ENCODE data around the gene CTBP2.

CTBP2 gene

GRCh38 chr10:124946945-124947344 is 213.4 kb downstream of the CTBP2 start:
- Histone ChIP-seq H3K36me3 (ENCODE audit: control insufficient read depth, insufficient read depth, low read length) (peaks cover 2% of the 10 kb centered on the region; the same call in 1 of the 2 replicates), H3K27me3 (replicated peaks; ENCODE audit: control insufficient read depth, insufficient read depth, low read length) (no peaks in the 10 kb centered on the region), H3K4me3 (replicated peaks; ENCODE audit: low read depth, low read length) (no peak overlapping the region)
- DNase-seq (ENCODE audit: extremely low read depth, insufficient read length) = no peak
- TF ChIP-seq, protein P1, sequence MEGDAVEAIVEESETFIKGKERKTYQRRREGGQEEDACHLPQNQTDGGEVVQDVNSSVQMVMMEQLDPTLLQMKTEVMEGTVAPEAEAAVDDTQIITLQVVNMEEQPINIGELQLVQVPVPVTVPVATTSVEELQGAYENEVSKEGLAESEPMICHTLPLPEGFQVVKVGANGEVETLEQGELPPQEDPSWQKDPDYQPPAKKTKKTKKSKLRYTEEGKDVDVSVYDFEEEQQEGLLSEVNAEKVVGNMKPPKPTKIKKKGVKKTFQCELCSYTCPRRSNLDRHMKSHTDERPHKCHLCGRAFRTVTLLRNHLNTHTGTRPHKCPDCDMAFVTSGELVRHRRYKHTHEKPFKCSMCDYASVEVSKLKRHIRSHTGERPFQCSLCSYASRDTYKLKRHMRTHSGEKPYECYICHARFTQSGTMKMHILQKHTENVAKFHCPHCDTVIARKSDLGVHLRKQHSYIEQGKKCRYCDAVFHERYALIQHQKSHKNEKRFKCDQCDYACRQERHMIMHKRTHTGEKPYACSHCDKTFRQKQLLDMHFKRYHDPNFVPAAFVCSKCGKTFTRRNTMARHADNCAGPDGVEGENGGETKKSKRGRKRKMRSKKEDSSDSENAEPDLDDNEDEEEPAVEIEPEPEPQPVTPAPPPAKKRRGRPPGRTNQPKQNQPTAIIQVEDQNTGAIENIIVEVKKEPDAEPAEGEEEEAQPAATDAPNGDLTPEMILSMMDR (IDR thresholded peaks at IDR 0.05; ENCODE audit: insufficient read depth, low read length, poor library complexity, severe bottlenecking) = no peak

DNA sequence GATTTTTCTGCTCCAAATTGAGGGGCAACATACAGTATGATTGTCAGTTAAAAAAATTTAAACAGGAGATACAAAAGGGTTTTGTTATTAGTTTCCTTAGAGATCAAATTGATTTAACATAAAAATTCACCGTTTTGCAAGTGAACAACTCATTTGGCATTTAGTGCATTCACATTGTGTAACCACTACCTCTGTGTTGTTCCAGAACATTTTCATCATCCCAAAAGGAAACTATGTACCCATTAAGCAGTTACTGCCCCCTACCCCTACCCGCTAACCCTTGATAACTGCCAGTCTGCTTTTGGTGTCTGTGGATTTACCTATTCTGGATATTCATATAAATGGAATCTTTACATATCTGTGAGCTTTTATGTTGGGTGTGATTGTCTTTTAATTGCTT is 215.4 kb downstream of the CTBP2 start:
- TF ChIP-seq, protein P1 (IDR thresholded peaks at IDR 0.05; ENCODE audit: insufficient read depth, low read length, poor library complexity, severe bottlenecking) = no peak
- DNase-seq (ENCODE audit: extremely low read depth, insufficient read length) = no peak
- Histone ChIP-seq H3K4me3 (replicated peaks; ENCODE audit: low read depth, low read length) (no peak overlapping the region), H3K27me3 (replicated peaks; ENCODE audit: control insufficient read depth, insufficient read depth, low read length) (no peaks in the 10 kb centered on the region), H3K36me3 (ENCODE audit: control insufficient read depth, insufficient read depth, low read length) (peaks cover 2% of the 10 kb centered on the region; the same call in 1 of the 2 replicates)

GRCh38 chr10:124943301-124944092 is 216.9 kb downstream of the CTBP2 start:
- Histone ChIP-seq H3K27me3 (replicated peaks; ENCODE audit: control insufficient read depth, insufficient read depth, low read length) (no peaks in the 10 kb centered on the region), H3K36me3 (ENCODE audit: control insufficient read depth, insufficient read depth, low read length) (peaks cover 2% of the 10 kb centered on the region; the same call in 1 of the 2 replicates), H3K4me3 (replicated peaks; ENCODE audit: low read depth, low read length) (no peak overlapping the region)
- no peak for DNase-seq (ENCODE audit: extremely low read depth, insufficient read length)
- TF ChIP-seq, protein P1 (IDR thresholded peaks at IDR 0.05; ENCODE audit: insufficient read depth, low read length, poor library complexity, severe bottlenecking) = no peak

DNA sequence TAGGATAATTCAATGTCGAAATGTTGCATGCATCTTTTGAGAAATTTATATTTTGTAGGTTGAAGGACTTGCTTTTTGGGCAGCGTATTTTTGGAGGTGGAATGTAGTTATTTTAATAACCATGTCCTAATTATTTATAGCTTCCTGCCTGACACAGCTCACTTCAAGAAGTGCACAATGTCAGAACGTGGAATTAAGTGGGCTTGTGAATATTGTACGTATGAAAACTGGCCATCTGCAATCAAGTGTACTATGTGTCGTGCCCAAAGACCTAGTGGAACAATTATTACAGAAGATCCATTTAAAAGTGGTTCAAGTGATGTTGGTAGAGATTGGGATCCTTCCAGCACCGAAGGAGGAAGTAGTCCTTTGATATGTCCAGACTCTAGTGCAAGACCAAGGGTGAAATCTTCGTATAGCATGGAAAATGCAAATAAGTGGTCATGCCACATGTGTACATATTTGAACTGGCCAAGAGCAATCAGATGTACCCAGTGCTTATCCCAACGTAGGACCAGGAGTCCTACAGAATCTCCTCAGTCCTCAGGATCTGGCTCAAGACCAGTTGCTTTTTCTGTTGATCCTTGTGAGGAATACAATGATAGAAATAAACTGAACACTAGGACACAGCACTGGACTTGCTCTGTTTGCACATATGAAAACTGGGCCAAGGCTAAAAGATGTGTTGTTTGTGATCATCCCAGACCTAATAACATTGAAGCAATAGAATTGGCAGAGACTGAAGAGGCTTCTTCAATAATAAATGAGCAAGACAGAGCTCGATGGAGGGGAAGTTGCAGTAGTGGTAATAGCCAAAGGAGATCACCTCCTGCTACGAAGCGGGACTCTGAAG is 217.8 kb downstream of the CTBP2 start:
- Histone ChIP-seq H3K27me3 (replicated peaks; ENCODE audit: control insufficient read depth, insufficient read depth, low read length) (no peaks in the 10 kb centered on the region), H3K36me3 (ENCODE audit: control insufficient read depth, insufficient read depth, low read length) (peaks cover 2% of the 10 kb centered on the region; the same call in 1 of the 2 replicates)
- DNase-seq (ENCODE audit: extremely low read depth, insufficient read length) = no peak

GRCh38 chr10:124941823-124942222 is 218.5 kb downstream of the CTBP2 start, which contains the start of gene ZRANB1:
Gene ZRANB1, plus strand, starts transcription at chr10:124942123. Its CDS starts 371 bp downstream, at chr10:124942494.
- DNase-seq (ENCODE audit: extremely low read depth, insufficient read length) = no peak
- H3K4me3 ChIP-seq (replicated peaks; ENCODE audit: low read depth, low read length) = no peak within 1 kb of the TSS
- peaks cover 2% of the 10 kb centered on the region; the same call in 1 of the 2 replicates for H3K36me3 ChIP-seq (ENCODE audit: control insufficient read depth, insufficient read depth, low read length)
- H3K27me3 ChIP-seq (replicated peaks; ENCODE audit: control insufficient read depth, insufficient read depth, low read length) = no peaks in the 10 kb centered on the region
- TF ChIP-seq, protein P1 (IDR thresholded peaks at IDR 0.05; ENCODE audit: insufficient read depth, low read length, poor library complexity, severe bottlenecking) = no peak

More for the DNA sequence above, 217.8 kb downstream of the CTBP2 start:
- H3K4me3 ChIP-seq (replicated peaks; ENCODE audit: low read depth, low read length) = no peak overlapping the region
- TF ChIP-seq, protein P1 (IDR thresholded peaks at IDR 0.05; ENCODE audit: insufficient read depth, low read length, poor library complexity, severe bottlenecking) = no peak

Measured in GM06990 (cell line).